Left ventricle myocardium inferior (tissue), 1 donor: Measurements from ENCODE around the gene PSMB7. TPM values are rescaled to one million over a fixed set of nuclear protein-coding genes. Genes with fewer than 3 reads are reported as not detected.

Experiments used
- DNase-seq: peaks from one replicate; pipeline ENCODE4 v3.0.0-alpha.2; 2020
- H3K27ac ChIP-seq: fragments of 200-600 bp; replicated peaks from 2 replicates; pipeline ENCODE4 v1.8.0; 2021
- H3K27me3 ChIP-seq: fragments of 200-600 bp; 2 replicates; pipeline ENCODE4 v1.8.0; 2021; ENCODE audit warnings: low read depth
- H3K36me3 ChIP-seq: fragments of 200-600 bp; 2 replicates; pipeline ENCODE4 v1.8.0; 2021
- H3K4me1 ChIP-seq: fragments of 200-600 bp; 2 replicates; pipeline ENCODE4 v1.8.0; 2021
- H3K4me3 ChIP-seq: fragments of 200-600 bp; 2 replicates; pipeline ENCODE4 v1.8.0; 2021; ENCODE audit warnings: mild to moderate bottlenecking, moderate library complexity
- H3K9me3 ChIP-seq: fragments of 200-600 bp; replicated peaks from 2 replicates; pipeline ENCODE4 v1.8.0; 2021
- CTCF ChIP-seq: fragments of 200-600 bp; IDR thresholded peaks from 2 replicates; pipeline ENCODE4 v1.8.0; 2021; ENCODE audit warnings: antibody characterized with exemption, mild to moderate bottlenecking, borderline replicate concordance
- intact Hi-C: fragments of 100-400 bp; cut with micrococcal nuclease; formaldehyde crosslinking; loops from one replicate; pipeline ENCODE4 v1.11.0; 2022
- total RNA-seq: library from RNA; stranded (reverse); fragmentation: NEBNext Ultra II Directional; extraction: Animal tissue kit (Norgen Biotek cat#: 25700); gene quantifications from one replicate; pipeline ENCODE4 v1.2.1, GENCODE V29; 2021
- donor health status: DM: no; HTN: yes; CAD: no; lungs with severe emphysema.

Gene PSMB7
- total RNA-seq, 1 donor from 2014 or later: 159 TPM

GRCh38 chr9:124349675-124350493 lies 65.4 kb downstream of the PSMB7 start:
- intact Hi-C loops: no loop called here
- Histone ChIP-seq H3K36me3 (peaks cover 88% of the 10 kb centered on the region), H3K9me3 (no peaks in the 10 kb centered on the region), H3K4me1 (peaks cover 6% of the 10 kb centered on the region), H3K27me3 (no peaks in the 10 kb centered on the region), H3K27ac (no peak overlapping the region), H3K4me3 (no peak overlapping the region)
- DNase-seq: no peak
- TF ChIP-seq CTCF: no peak

- no peak for TF ChIP-seq CTCF
- peaks cover 87% of the 10 kb centered on the region for H3K36me3 ChIP-seq
- no peaks in the 10 kb centered on the region for H3K9me3 ChIP-seq
- H3K4me3 ChIP-seq: no peak overlapping the region
- DNase-seq: no peak
- intact Hi-C loops: no loop called here
- peaks cover 3% of the 10 kb centered on the region for H3K4me1 ChIP-seq
- H3K27me3 ChIP-seq: no peaks in the 10 kb centered on the region
- H3K27ac ChIP-seq: no peak overlapping the region
Measured at GRCh38 chr9:124349267-124349666, 66.0 kb downstream of the PSMB7 start.

- peaks cover 84% of the 10 kb centered on the region for H3K36me3 ChIP-seq
- no peak for DNase-seq
- intact Hi-C loops: no loop called here
Measured at GRCh38 chr9:124348831-124349230, 66.4 kb downstream of the PSMB7 start.

GRCh38 chr9:124348363-124348762 lies 66.9 kb downstream of the PSMB7 start:
- intact Hi-C loops: no loop called here
- no peak for DNase-seq

More at GRCh38 chr9:124348831-124349230, 66.4 kb downstream of the PSMB7 start:
- Histone ChIP-seq H3K9me3 (no peaks in the 10 kb centered on the region), H3K27ac (no peak overlapping the region), H3K4me3 (no peak overlapping the region), H3K4me1 (peaks cover 3% of the 10 kb centered on the region), H3K27me3 (no peaks in the 10 kb centered on the region)
- no peak for TF ChIP-seq CTCF

GRCh38 chr9:124347968-124348358 lies 67.3 kb downstream of the PSMB7 start:
- no peak overlapping the region for H3K27ac ChIP-seq
- no peak overlapping the region for H3K4me3 ChIP-seq
- TF ChIP-seq CTCF: no peak
- DNase-seq: peak; percentile 14
- intact Hi-C loops: no loop called here
- H3K4me1 ChIP-seq: peaks cover 7% of the 10 kb centered on the region
- H3K27me3 ChIP-seq: no peaks in the 10 kb centered on the region
- no peaks in the 10 kb centered on the region for H3K9me3 ChIP-seq
- peaks cover 76% of the 10 kb centered on the region for H3K36me3 ChIP-seq

More at GRCh38 chr9:124348363-124348762, 66.9 kb downstream of the PSMB7 start:
- Histone ChIP-seq H3K9me3 (no peaks in the 10 kb centered on the region), H3K4me3 (no peak overlapping the region), H3K36me3 (peaks cover 80% of the 10 kb centered on the region), H3K4me1 (peaks cover 5% of the 10 kb centered on the region), H3K27me3 (no peaks in the 10 kb centered on the region), H3K27ac (no peak overlapping the region)
- TF ChIP-seq CTCF: no peak
